C4-2B (cell line): ENCODE results near the gene EMILIN2.

Experiments used
- H3K27ac ChIP-seq: fragments of 450-650 bp; 2 replicates; pipeline ENCODE4 v1.5.1; 2017
- CTCF ChIP-seq: fragments of 450-650 bp; conservative IDR thresholded peaks from 2 replicates; pipeline ENCODE4 v1.5.1; 2017; ENCODE audit warnings: mild to moderate bottlenecking
- ZFX ChIP-seq: fragments of 450-650 bp; IDR thresholded peaks from 2 replicates; pipeline ENCODE4 v1.6.1; 2017

Gene EMILIN2

GRCh38 chr18:2847317-2848246, 776 bp downstream of the EMILIN2 start:
- TF ChIP-seq ZFX (no peak), CTCF (no peak)
- no peak overlapping the region for H3K27ac ChIP-seq

- no peak overlapping the region for H3K27ac ChIP-seq
- TF ChIP-seq CTCF (no peak), ZFX (no peak)
These were observed 1.7 kb downstream of the EMILIN2 start for GRCh38 chr18:2848247-2849246.

GRCh38 chr18:2850816-2851215, 4.0 kb downstream of the EMILIN2 start:
- TF ChIP-seq CTCF: no peak
- TF ChIP-seq ZFX: no peak
- H3K27ac ChIP-seq: no peak overlapping the region

GRCh38 chr18:2851771-2852170, 5.0 kb downstream of the EMILIN2 start:
- peak overlapping the region; percentile 10; the same call in 1 of the 2 replicates for H3K27ac ChIP-seq
- TF ChIP-seq ZFX: no peak
- TF ChIP-seq CTCF: no peak

- peak overlapping the region; percentile 10; the same call in 1 of the 2 replicates for H3K27ac ChIP-seq
These were observed 5.7 kb downstream of the EMILIN2 start for GRCh38 chr18:2852460-2852859.

- no peak for TF ChIP-seq CTCF
- no peak for TF ChIP-seq ZFX
- H3K27ac ChIP-seq: no peak overlapping the region
These were observed 6.5 kb downstream of the EMILIN2 start for GRCh38 chr18:2853173-2853925.
